ENCODE data around the gene PRTG.
"Not testable (repeated sequence)": the region's sequence is repeated elsewhere in the genome, so short reads cannot be mapped to it uniquely, and the experiment has no call there.

Gene PRTG

DNA sequence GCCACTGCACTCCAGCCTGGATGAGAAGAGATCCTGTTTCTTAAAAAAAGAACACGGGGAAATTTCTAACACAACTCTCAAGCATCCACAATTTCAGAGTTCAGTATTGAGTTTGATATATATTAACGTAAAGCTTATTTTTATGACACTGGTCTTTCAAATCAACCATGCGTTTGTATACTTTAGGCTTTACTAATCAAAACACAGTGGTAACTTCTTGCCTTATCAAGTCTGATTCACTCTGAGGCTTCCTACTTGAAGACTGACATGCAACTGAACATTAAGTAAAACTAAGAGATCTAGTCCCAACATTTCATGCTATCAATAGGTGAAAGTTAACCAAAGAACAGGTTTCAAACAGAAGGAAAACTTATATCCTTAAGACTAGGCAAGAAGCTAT, 46.7 kb downstream of the PRTG start:
- Histone ChIP-seq H3K4me3 (IDR thresholded peaks at IDR 0.05; ENCODE audit: insufficient read depth, low read depth, low read length) (no peak overlapping the region), H3K4me1 (ENCODE audit: low read depth, poor library complexity, severe bottlenecking) (no peaks in the 10 kb centered on the region), H3K79me2 (ENCODE audit: insufficient read depth, low read depth) (no peaks in the 10 kb centered on the region), H3K36me3 (ENCODE audit: insufficient read depth) (no peaks in the 10 kb centered on the region), H3K9ac (no peak overlapping the region), H2AFZ (ENCODE audit: low read depth) (no peak overlapping the region), H3K27ac (no peak overlapping the region), H3K4me2 (no peak overlapping the region), H4K20me1 (ENCODE audit: insufficient read depth) (no peaks in the 10 kb centered on the region), H3K27me3 (ENCODE audit: insufficient read depth, low read depth) (no peaks in the 10 kb centered on the region)
- TF ChIP-seq, protein P1, sequence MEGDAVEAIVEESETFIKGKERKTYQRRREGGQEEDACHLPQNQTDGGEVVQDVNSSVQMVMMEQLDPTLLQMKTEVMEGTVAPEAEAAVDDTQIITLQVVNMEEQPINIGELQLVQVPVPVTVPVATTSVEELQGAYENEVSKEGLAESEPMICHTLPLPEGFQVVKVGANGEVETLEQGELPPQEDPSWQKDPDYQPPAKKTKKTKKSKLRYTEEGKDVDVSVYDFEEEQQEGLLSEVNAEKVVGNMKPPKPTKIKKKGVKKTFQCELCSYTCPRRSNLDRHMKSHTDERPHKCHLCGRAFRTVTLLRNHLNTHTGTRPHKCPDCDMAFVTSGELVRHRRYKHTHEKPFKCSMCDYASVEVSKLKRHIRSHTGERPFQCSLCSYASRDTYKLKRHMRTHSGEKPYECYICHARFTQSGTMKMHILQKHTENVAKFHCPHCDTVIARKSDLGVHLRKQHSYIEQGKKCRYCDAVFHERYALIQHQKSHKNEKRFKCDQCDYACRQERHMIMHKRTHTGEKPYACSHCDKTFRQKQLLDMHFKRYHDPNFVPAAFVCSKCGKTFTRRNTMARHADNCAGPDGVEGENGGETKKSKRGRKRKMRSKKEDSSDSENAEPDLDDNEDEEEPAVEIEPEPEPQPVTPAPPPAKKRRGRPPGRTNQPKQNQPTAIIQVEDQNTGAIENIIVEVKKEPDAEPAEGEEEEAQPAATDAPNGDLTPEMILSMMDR (conservative IDR thresholded peaks at IDR 0.05; ENCODE audit: low read depth, low read length): no peak

DNA sequence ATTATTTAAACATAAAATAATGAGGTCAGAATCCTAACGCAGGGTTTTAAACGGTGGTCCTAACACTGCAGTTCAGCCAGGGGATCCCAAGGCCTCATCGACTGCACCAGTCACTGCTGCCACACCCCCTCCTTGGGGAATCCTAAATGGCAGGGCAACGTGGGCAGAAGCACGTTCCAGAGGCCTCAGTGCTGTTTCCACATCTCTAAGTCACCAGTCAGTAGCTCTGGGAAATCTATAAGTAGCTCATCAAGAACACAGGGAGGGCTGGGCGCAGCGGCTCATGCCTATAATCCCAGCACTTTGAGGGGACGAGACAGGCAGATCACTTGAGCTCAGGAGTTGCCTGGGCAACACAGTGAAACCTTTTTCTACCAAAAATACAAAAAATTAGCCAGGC, 47.5 kb downstream of the PRTG start:
- H3K79me2 ChIP-seq (ENCODE audit: insufficient read depth, low read depth): no peaks in the 10 kb centered on the region
- H3K4me1 ChIP-seq (ENCODE audit: low read depth, poor library complexity, severe bottlenecking): no peaks in the 10 kb centered on the region
- no peak overlapping the region for H3K9ac ChIP-seq
- no peaks in the 10 kb centered on the region for H4K20me1 ChIP-seq (ENCODE audit: insufficient read depth)
- TF ChIP-seq, protein P1 (conservative IDR thresholded peaks at IDR 0.05; ENCODE audit: low read depth, low read length): no peak
- H3K4me3 ChIP-seq (IDR thresholded peaks at IDR 0.05; ENCODE audit: insufficient read depth, low read depth, low read length): no peak overlapping the region
- no peak overlapping the region for H3K27ac ChIP-seq
- no peak overlapping the region for H2AFZ ChIP-seq (ENCODE audit: low read depth)
- H3K36me3 ChIP-seq (ENCODE audit: insufficient read depth): no peaks in the 10 kb centered on the region
- no peak overlapping the region for H3K4me2 ChIP-seq
- no peaks in the 10 kb centered on the region for H3K27me3 ChIP-seq (ENCODE audit: insufficient read depth, low read depth)

DNA sequence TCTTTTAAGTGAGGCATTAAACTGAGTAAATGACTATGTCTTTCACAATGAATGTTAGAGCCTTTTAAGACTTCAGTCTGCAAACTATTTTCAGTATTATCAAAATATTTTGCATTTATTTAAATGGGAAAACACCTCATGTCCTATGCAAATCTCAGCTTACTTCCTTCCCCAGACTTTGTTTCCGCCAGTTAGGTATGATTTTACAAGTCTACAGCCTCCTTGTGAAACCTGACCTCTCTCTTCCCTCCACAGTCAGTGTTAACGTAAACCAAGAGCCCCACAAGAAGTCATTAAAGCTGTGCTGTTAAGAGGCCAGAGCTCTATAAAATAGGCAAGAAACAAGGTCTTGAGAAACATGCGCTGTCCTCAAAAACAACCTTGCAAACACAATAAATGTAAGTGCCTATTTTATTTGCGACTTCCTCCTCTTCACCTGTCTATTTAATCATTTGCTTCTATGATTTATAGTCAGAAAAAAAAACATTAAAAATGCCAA, 48.3 kb downstream of the PRTG start:
- Histone ChIP-seq H3K4me3 (IDR thresholded peaks at IDR 0.05; ENCODE audit: insufficient read depth, low read depth, low read length) (no peak overlapping the region), H3K27ac (no peak overlapping the region), H3K4me1 (ENCODE audit: low read depth, poor library complexity, severe bottlenecking) (no peaks in the 10 kb centered on the region), H4K20me1 (ENCODE audit: insufficient read depth) (no peaks in the 10 kb centered on the region), H3K27me3 (ENCODE audit: insufficient read depth, low read depth) (no peaks in the 10 kb centered on the region), H3K4me2 (no peak overlapping the region), H3K9ac (no peak overlapping the region), H3K36me3 (ENCODE audit: insufficient read depth) (no peaks in the 10 kb centered on the region), H2AFZ (ENCODE audit: low read depth) (no peak overlapping the region), H3K79me2 (ENCODE audit: insufficient read depth, low read depth) (no peaks in the 10 kb centered on the region)
- TF ChIP-seq, protein P1 (conservative IDR thresholded peaks at IDR 0.05; ENCODE audit: low read depth, low read length): no peak

DNA sequence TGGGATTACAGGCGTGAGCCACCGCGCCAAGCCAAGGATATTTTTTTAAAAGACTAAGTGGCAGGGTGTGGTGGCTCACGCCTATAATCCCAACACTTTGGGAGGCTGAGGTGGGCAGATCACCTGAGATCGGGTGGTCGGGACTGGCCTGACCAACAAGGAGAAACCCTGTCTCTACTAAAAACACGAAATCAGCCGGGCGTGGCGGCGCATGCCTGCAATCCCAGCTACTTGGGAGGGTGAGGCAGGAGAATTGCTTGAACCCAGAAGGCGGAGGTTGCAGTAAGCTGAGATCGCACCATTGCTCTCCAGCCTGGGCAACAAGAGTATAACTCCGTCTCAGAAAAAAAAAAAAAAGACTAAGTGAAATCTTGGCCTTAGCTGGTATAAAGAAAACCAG, 49.8 kb downstream of the PRTG start:
- not testable (repeated sequence) for H3K4me2 ChIP-seq; H3K36me3 ChIP-seq (ENCODE audit: insufficient read depth); H3K27me3 ChIP-seq (ENCODE audit: insufficient read depth, low read depth); H3K9ac ChIP-seq; H3K79me2 ChIP-seq (ENCODE audit: insufficient read depth, low read depth); H3K27ac ChIP-seq; H2AFZ ChIP-seq (ENCODE audit: low read depth); H4K20me1 ChIP-seq (ENCODE audit: insufficient read depth); H3K4me3 ChIP-seq (IDR thresholded peaks at IDR 0.05; ENCODE audit: insufficient read depth, low read depth, low read length); H3K4me1 ChIP-seq (ENCODE audit: low read depth, poor library complexity, severe bottlenecking)

DNA sequence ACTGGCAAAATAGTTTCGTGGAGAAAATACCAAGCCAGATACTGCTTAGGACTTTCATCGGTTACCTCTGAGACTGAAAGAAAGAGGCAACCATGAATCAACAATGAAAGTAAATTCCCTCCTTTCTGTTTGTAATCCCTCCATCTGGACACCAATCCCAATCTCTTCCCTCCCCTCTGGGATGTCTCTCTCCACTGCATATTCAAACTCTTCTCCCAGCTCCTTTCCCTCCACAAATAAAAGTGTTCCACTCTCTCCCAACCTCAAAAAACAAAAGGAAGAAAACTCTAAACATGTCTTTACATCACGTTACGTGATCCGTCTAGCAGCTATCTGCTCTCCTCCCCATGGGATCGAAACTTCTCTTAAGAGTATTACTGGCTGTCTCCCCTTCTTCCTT, 55.2 kb downstream of the PRTG start:
- Histone ChIP-seq H4K20me1 (ENCODE audit: insufficient read depth) (no peaks in the 10 kb centered on the region), H3K4me2 (no peak overlapping the region), H2AFZ (ENCODE audit: low read depth) (no peak overlapping the region), H3K27ac (no peak overlapping the region), H3K9ac (no peak overlapping the region), H3K27me3 (ENCODE audit: insufficient read depth, low read depth) (no peaks in the 10 kb centered on the region), H3K4me3 (IDR thresholded peaks at IDR 0.05; ENCODE audit: insufficient read depth, low read depth, low read length) (no peak overlapping the region), H3K4me1 (ENCODE audit: low read depth, poor library complexity, severe bottlenecking) (peaks cover 10% of the 10 kb centered on the region), H3K79me2 (ENCODE audit: insufficient read depth, low read depth) (no peaks in the 10 kb centered on the region), H3K36me3 (ENCODE audit: insufficient read depth) (no peaks in the 10 kb centered on the region)
- TF ChIP-seq, protein P1 (conservative IDR thresholded peaks at IDR 0.05; ENCODE audit: low read depth, low read length): no peak

Measured in KMS-11 (cell line).